Loucy (cell line): ENCODE data around the gene EML5.

Experiments used
- H2AFZ ChIP-seq: fragments of 200-600 bp; sonication (generic); 2 replicates; pipeline ENCODE4 v1.6.0; 2016; ENCODE audit warnings: antibody characterized with exemption, mild to moderate bottlenecking, low read length, moderate library complexity
- H3F3A ChIP-seq: fragments of 200-600 bp; 2 replicates; pipeline ENCODE4 v1.6.0; 2016; ENCODE audit warnings: antibody characterized with exemption, low read depth, mild to moderate bottlenecking
- H3K27me3 ChIP-seq: fragments of 200-600 bp; sonication (generic); 2 replicates; pipeline ENCODE4 v1.6.1; 2014; ENCODE audit warnings: low read length, mild to moderate bottlenecking; ENCODE audit not compliant: insufficient read depth, poor library complexity, severe bottlenecking
- H3K36me3 ChIP-seq: fragments of 200-600 bp; sonication (generic); 2 replicates; pipeline ENCODE4 v1.6.1; 2016; ENCODE audit warnings: low read length; ENCODE audit not compliant: insufficient read depth
- H3K4me1 ChIP-seq: fragments of 200-600 bp; sonication (generic); 2 replicates; pipeline ENCODE4 v1.5.1; 2014; ENCODE audit warnings: low read length, mild to moderate bottlenecking; ENCODE audit not compliant: insufficient read depth, poor library complexity, severe bottlenecking
- H3K4me2 ChIP-seq: fragments of 200-600 bp; sonication (generic); 2 replicates; pipeline ENCODE4 v1.6.0; 2014; ENCODE audit warnings: antibody characterized with exemption, low read length, low read depth, mild to moderate bottlenecking; ENCODE audit not compliant: poor library complexity, severe bottlenecking
- H3K4me3 ChIP-seq: fragments of 200-600 bp; sonication (generic); 2 replicates; pipeline ENCODE4 v1.5.1; 2014; ENCODE audit warnings: low read length, mild to moderate bottlenecking, mixed read lengths; ENCODE audit not compliant: poor library complexity, severe bottlenecking
- H3K79me2 ChIP-seq: fragments of 200-600 bp; sonication (generic); 2 replicates; pipeline ENCODE4 v1.6.1; 2014; ENCODE audit warnings: low read length; ENCODE audit not compliant: insufficient read depth
- H3K9ac ChIP-seq: fragments of 200-600 bp; sonication (generic); 2 replicates; pipeline ENCODE4 v1.6.0; 2014; ENCODE audit warnings: mild to moderate bottlenecking, low read depth, low read length, moderate library complexity; ENCODE audit not compliant: poor library complexity, severe bottlenecking
- H3K9me2 ChIP-seq: fragments of 200-600 bp; sonication (generic); replicated peaks from 2 replicates; pipeline ENCODE4 v1.6.1; 2016; ENCODE audit warnings: low read depth, low read length, mixed read lengths
- H3K9me3 ChIP-seq: fragments of 200-600 bp; sonication (generic); 2 replicates; pipeline ENCODE4 v1.6.1; 2014; ENCODE audit warnings: mild to moderate bottlenecking, antibody characterized with exemption, low read length, low read depth; ENCODE audit not compliant: insufficient read depth
- H4K20me1 ChIP-seq: fragments of 200-600 bp; sonication (generic); 2 replicates; pipeline ENCODE4 v1.6.0; 2014; ENCODE audit warnings: antibody characterized with exemption, low read length, mild to moderate bottlenecking; ENCODE audit not compliant: insufficient read depth, poor library complexity, severe bottlenecking
- EZH2phosphoT487 ChIP-seq: fragments of 200-600 bp; IDR thresholded peaks from 2 replicates; pipeline ENCODE4 v1.6.1; 2018; ENCODE audit warnings: antibody characterized with exemption, mild to moderate bottlenecking, moderate library complexity, borderline replicate concordance
- TF ChIP-seq, protein P1 (sequence below): fragments of 200-600 bp; sonication (generic); conservative IDR thresholded peaks from 2 replicates; pipeline ENCODE4 v1.5.1; 2014; ENCODE audit warnings: mild to moderate bottlenecking, antibody characterized with exemption, low read length

EML5 gene

DNA sequence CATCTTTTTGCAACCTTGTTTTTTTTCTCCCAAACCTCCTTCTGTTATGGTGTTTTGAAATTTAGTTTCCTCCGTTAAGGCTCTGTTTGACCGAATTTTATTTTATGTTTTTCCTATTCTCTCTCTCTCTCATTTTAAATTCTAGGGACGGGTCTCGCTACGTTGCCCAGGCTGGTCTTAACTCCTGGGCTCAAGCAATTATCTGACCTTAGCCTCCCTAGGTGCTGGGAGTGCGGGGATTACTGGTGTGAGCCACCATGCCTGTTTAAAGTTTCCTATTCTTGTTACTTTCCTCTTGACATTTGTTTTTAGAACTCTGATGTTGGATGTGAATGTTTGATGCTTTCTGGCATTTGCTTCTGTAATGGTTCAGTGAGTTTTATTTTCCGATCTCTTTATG, 228.9 kb downstream of the EML5 start:
- no peaks in the 10 kb centered on the region for H3K9me3 ChIP-seq
- peaks cover 13% of the 10 kb centered on the region for H3K36me3 ChIP-seq
- H3K9ac ChIP-seq, result peak overlapping the region; percentile 83
- peak overlapping the region; percentile 79 for H3K4me3 ChIP-seq
- H4K20me1 ChIP-seq, result peaks cover 13% of the 10 kb centered on the region
- TF ChIP-seq, protein P1, sequence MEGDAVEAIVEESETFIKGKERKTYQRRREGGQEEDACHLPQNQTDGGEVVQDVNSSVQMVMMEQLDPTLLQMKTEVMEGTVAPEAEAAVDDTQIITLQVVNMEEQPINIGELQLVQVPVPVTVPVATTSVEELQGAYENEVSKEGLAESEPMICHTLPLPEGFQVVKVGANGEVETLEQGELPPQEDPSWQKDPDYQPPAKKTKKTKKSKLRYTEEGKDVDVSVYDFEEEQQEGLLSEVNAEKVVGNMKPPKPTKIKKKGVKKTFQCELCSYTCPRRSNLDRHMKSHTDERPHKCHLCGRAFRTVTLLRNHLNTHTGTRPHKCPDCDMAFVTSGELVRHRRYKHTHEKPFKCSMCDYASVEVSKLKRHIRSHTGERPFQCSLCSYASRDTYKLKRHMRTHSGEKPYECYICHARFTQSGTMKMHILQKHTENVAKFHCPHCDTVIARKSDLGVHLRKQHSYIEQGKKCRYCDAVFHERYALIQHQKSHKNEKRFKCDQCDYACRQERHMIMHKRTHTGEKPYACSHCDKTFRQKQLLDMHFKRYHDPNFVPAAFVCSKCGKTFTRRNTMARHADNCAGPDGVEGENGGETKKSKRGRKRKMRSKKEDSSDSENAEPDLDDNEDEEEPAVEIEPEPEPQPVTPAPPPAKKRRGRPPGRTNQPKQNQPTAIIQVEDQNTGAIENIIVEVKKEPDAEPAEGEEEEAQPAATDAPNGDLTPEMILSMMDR, result no peak
- no peak for TF ChIP-seq EZH2phosphoT487
- H2AFZ ChIP-seq, result no peak overlapping the region
- H3F3A ChIP-seq, result no peaks in the 10 kb centered on the region
- H3K27me3 ChIP-seq, result no peaks in the 10 kb centered on the region
- H3K9me2 ChIP-seq, result no peaks in the 10 kb centered on the region
- H3K4me1 ChIP-seq, result peaks cover 15% of the 10 kb centered on the region
- H3K4me2 ChIP-seq, result peak overlapping the region; percentile 93
- H3K79me2 ChIP-seq, result peaks cover 30% of the 10 kb centered on the region

GRCh38 chr14:88562831-88563686, 229.7 kb downstream of the EML5 start, which contains the start of gene ZC3H14:
Gene ZC3H14, plus strand, starts transcription at chr14:88563037. Its CDS starts 97 bp downstream, at chr14:88563134.
- no peaks in the 10 kb centered on the region for H3F3A ChIP-seq
- H3K4me1 ChIP-seq, result peaks cover 15% of the 10 kb centered on the region

GRCh38 chr14:88562532-88562830, 230.3 kb downstream of the EML5 start:
- Histone ChIP-seq H3K9me3 (no peaks in the 10 kb centered on the region), H4K20me1 (peaks cover 13% of the 10 kb centered on the region), H3K9ac (peak overlapping the region; percentile 83), H3K36me3 (no peaks in the 10 kb centered on the region), H3K27me3 (no peaks in the 10 kb centered on the region), H3K9me2 (no peaks in the 10 kb centered on the region), H3K4me2 (peak overlapping the region; percentile 56), H3K4me1 (peaks cover 15% of the 10 kb centered on the region), H3F3A (no peaks in the 10 kb centered on the region), H3K4me3 (peak overlapping the region; percentile 79), H3K79me2 (peaks cover 30% of the 10 kb centered on the region), H2AFZ (peak overlapping the region; percentile 83)
- TF ChIP-seq, protein P1, result no peak
- TF ChIP-seq EZH2phosphoT487, result no peak

More at GRCh38 chr14:88562831-88563686, 229.7 kb downstream of the EML5 start, which contains the start of gene ZC3H14:
- no peaks in the 10 kb centered on the region for H3K27me3 ChIP-seq
- H3K9ac ChIP-seq, result peak within 1 kb of the TSS; percentile 83
- TF ChIP-seq, protein P1, result no peak; the same call in none of the 2 replicates
- no peak for TF ChIP-seq EZH2phosphoT487
- peaks cover 5% of the 10 kb centered on the region; the same call in 1 of the 2 replicates for H3K36me3 ChIP-seq
- peak within 1 kb of the TSS; percentile 83 for H2AFZ ChIP-seq
- peak within 1 kb of the TSS; percentile 93 for H3K4me2 ChIP-seq
- peaks cover 13% of the 10 kb centered on the region for H4K20me1 ChIP-seq
- H3K9me3 ChIP-seq, result no peaks in the 10 kb centered on the region
- no peaks in the 10 kb centered on the region for H3K9me2 ChIP-seq
- H3K79me2 ChIP-seq, result peaks cover 30% of the 10 kb centered on the region
- H3K4me3 ChIP-seq, result peak within 1 kb of the TSS; percentile 79
